ENCODE measurements around the gene DNER.
"Not testable (repeated sequence)": the region's sequence is repeated elsewhere in the genome, so short reads cannot be mapped to it uniquely, and the experiment has no call there.

Gene DNER

GRCh38 chr2:229380101-229380625 lies 334.2 kb downstream of the DNER start:
- H3K4me3 ChIP-seq (ENCODE audit: low read depth, low read length): no peak overlapping the region
- TF ChIP-seq MYC (IDR thresholded peaks at IDR 0.05; ENCODE audit: low read depth, low read length) (no peak), CTCF (IDR thresholded peaks at IDR 0.05; ENCODE audit: low read depth, low read length) (no peak), POLR2A (IDR thresholded peaks at IDR 0.05; ENCODE audit: extremely low read depth, insufficient read length) (no peak)
- no peak for DNase-seq (ENCODE audit: low read depth)

GRCh38 chr2:229378386-229378785 lies 336.0 kb downstream of the DNER start:
- TF ChIP-seq MAX (IDR thresholded peaks at IDR 0.05; ENCODE audit: low read depth, low read length) (no peak), CTCF (IDR thresholded peaks at IDR 0.05; ENCODE audit: low read depth, low read length) (no peak), MYC (IDR thresholded peaks at IDR 0.05; ENCODE audit: low read depth, low read length) (no peak), POLR2A (IDR thresholded peaks at IDR 0.05; ENCODE audit: extremely low read depth, insufficient read length) (no peak)
- DNase-seq (ENCODE audit: low read depth): no peak
- no peak overlapping the region for H3K4me3 ChIP-seq (ENCODE audit: low read depth, low read length)

GRCh38 chr2:229376866-229377265 lies 337.5 kb downstream of the DNER start:
- no peak for TF ChIP-seq MAX (IDR thresholded peaks at IDR 0.05; ENCODE audit: low read depth, low read length)
- no peak for TF ChIP-seq CTCF (IDR thresholded peaks at IDR 0.05; ENCODE audit: low read depth, low read length)
- TF ChIP-seq POLR2A (IDR thresholded peaks at IDR 0.05; ENCODE audit: extremely low read depth, insufficient read length): no peak
- TF ChIP-seq MYC (IDR thresholded peaks at IDR 0.05; ENCODE audit: low read depth, low read length): no peak
- DNase-seq (ENCODE audit: low read depth): no peak
- H3K4me3 ChIP-seq (ENCODE audit: low read depth, low read length): no peak overlapping the region

GRCh38 chr2:229375251-229375650 lies 339.1 kb downstream of the DNER start:
- DNase-seq (ENCODE audit: low read depth): no peak
- no peak overlapping the region for H3K4me3 ChIP-seq (ENCODE audit: low read depth, low read length)
- TF ChIP-seq MAX (IDR thresholded peaks at IDR 0.05; ENCODE audit: low read depth, low read length) (no peak), POLR2A (IDR thresholded peaks at IDR 0.05; ENCODE audit: extremely low read depth, insufficient read length) (no peak), CTCF (IDR thresholded peaks at IDR 0.05; ENCODE audit: low read depth, low read length) (no peak), MYC (IDR thresholded peaks at IDR 0.05; ENCODE audit: low read depth, low read length) (no peak)

GRCh38 chr2:229373311-229373710 lies 341.0 kb downstream of the DNER start:
- not testable (repeated sequence) for H3K4me3 ChIP-seq (ENCODE audit: low read depth, low read length); DNase-seq (ENCODE audit: low read depth)

- no peak for DNase-seq (ENCODE audit: low read depth)
- H3K4me3 ChIP-seq (ENCODE audit: low read depth, low read length): no peak overlapping the region
- TF ChIP-seq POLR2A (IDR thresholded peaks at IDR 0.05; ENCODE audit: extremely low read depth, insufficient read length) (no peak), CTCF (IDR thresholded peaks at IDR 0.05; ENCODE audit: low read depth, low read length) (no peak), MYC (IDR thresholded peaks at IDR 0.05; ENCODE audit: low read depth, low read length) (no peak), MAX (IDR thresholded peaks at IDR 0.05; ENCODE audit: low read depth, low read length) (no peak)
Measured at GRCh38 chr2:229372207-229372606, 342.1 kb downstream of the DNER start.

Measured in NB4 (cell line).